Islet of Langerhans (tissue), 1 donor: ENCODE measurements around the gene EYS.

Experiments
- FAIRE-seq: peaks from one replicate; lab custom pipeline; 2011; peaks lifted over from hg19 to GRCh38; lab: Jason Lieb, UNC

Gene EYS

DNA sequence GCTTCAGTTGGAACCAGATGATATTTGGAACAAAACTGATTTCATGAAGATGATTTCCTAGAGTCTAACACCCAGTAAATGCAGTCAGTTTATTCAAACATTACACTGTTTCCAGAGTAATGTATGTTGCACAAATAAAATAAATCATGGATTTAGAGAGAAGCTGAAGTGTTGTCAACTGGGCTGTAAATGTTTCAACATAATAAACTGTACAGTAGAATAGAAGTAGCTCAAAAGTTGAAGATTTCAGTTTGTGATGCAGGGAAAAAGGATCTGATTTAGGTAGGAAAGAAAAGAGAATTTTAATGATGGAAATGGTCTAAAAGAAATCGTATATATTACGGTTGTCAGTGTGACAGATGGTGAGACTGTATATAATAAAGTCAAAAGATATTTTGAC lies 985.2 kb downstream of the EYS start:
- no peak for FAIRE-seq

DNA sequence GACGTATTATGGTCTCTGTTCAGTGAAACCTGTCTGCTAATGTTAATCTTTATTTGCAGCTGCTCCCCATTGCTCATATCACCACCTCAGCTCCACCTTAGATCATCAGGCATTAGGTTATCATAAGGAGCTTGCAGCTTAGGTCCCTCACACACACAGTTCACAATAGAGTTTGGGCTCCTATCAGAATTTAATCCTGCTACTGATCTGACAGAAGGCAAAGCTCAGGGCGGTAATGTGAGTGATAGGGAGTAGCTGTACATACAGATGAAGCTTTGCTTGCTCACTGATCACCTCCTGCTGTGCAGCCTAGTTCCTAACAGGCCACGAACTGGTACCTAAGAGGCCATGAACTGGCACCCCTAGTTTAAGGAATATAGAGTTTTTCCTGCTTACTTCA lies 989.7 kb downstream of the EYS start:
- FAIRE-seq, result no peak

DNA sequence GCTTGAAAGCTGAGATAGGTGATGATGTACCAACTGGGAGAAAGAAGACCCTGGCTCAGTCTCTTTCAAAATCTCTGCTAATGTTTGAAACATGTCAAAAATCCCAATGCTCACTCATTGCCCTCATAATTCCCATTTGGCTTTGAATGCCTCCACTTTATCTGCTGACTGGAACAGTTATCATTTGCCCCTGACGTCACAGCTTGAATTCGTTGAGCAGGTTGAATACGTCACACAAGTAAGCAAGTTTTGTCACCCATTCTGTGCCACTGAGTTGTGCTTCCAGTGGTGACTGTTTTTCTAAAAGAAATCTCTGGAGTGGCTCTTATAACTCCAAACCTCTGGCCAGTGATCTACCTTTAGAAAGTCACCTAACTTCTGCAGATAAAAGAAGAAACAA lies 991.4 kb downstream of the EYS start:
- FAIRE-seq, result no peak

DNA sequence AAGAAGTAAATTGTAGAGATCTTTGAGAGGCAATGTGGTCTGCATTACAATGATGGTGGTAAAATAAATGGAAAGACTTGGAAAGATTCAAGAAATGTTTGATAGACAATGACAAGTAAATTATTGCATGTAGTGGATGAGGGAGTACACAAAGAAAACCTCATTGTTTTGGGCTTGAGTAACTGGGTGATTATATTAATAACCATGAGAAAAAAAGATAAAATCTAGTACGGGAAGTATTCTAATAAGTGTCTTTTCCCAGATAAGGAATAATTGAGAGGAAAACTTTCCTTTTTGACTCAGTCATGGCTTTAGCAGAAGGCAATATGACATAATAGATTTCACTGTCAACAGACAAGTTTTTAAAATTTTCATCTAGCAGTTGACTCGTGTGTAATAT lies 993.0 kb downstream of the EYS start:
- FAIRE-seq, result no peak

DNA sequence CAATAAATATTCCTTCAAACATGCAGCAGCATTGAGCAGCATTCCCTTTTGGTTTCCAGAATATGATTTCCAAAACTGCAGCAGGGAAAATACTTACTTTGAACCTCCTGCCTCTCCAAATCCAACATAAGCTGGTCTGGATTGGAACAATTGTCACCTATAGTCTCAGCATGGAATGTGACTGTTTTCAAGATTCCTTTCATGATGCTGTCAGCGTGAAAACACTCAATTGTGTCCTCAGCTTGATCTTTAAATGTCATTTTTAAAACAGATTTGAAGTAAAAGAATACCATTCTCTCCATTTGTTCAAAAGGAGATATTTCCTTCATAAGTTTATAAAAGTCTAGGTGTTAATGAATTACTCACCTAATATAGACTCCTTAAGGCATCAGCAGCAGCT lies 993.9 kb downstream of the EYS start:
- no peak for FAIRE-seq

DNA sequence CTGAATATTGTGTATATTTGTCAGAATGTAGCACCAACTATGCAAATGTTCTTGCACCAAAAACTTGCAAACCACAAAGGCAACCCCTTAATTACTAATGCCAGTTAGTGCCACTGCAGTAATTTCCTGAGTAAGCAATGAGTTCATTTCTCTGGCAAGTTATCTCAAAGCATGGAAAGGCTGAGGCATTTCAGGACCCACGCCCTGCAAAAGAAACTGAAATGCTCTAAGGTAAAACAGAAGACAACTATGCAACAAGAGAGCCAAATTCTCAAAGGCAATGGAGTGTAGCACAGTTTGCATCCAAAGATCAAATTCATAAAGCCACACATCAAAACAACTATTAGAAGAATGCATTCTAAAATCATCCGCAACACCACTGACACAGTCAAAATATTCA lies 994.4 kb downstream of the EYS start:
- FAIRE-seq, result no peak

DNA sequence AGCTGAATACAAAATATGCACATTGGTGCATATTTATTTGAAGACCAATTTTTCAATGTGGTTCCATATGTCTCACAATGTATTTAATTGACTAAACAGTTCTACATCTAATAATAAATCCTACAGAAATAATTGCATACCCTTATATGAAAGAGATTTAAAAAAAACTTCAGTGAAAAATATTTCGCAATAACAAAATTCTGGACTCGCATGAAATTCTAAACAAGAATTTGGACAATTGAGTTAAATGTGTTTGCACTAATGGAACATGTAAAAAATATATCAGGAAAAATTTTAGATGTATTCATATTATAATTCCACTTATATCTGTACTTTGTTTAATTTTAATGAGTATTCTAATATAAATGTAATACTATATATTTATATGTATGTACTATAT lies 1003.1 kb downstream of the EYS start:
- no peak for FAIRE-seq

DNA sequence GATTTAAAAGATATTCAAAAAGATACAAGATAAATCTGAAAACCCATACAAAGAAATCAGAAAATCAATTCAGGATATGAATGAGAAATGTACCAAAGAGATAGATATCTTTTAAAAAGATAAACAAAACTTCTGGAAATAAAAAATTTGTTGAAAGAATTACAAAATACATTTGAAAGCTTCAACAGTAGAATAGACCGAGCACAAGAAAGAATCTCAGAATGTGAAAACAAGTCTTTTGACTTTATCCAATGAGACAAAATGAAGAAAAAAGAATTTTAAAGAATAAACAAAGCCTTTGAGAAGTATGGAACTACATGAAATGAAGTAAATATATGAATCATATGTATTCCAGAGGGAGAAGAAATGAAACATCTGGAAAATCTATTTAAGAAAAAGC lies 1011.0 kb downstream of the EYS start:
- no peak for FAIRE-seq

DNA sequence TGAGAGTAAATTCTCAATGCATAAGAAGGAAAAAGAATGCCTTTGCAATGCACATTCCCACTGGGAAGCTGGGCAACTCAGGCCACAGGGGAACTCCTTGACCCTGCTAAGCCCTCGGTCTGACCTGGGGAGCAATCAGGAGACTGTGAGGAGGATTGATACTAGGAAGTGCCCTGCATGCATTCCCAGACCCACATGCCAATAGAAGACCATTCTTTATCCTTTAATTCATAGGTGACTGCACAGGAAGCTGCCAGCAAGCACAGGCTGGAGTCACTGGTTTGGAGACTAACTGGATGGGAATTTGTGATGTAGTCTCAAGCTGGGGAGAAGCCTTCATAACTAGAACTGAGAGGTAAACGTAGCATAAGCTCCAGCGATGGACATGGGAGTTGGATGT lies 1012.7 kb downstream of the EYS start:
- no peak for FAIRE-seq

DNA sequence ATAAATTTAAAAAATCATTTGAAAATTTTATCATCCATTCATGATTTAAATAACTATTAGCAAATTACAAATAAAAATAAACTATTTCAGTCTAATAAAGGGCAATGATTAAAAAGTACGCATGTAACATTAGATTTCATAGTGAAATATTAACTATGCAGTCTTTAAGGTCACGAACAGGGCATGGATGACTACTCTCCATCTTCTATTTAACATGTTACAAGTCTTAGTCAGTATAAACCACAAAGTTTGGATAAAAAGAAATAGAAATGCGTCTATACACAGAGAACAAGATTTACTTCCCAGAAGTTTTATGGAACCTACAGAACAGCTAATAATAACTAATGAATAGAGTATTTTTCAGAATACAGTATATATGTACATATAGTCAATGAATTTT lies 1016.0 kb downstream of the EYS start:
- FAIRE-seq, result no peak

DNA sequence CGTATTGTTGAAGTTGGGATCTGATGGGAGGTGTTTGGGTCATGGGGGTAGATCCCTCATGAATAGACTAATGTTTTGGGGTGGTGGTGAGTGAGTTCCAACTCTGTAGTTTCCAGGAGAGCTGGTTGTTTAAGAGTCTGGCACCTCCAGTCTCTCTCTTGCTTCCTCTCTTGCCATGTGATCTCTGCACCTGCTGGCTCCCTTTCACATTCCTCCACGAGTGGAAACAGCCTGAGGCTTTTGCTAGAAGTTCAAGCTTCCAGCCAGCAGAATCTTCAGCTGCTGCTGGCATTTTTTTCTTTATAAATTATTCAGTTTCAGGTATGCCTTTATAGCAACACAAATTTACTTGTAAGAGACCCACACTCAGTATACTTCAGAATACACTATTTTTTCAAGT lies 1021.6 kb downstream of the EYS start:
- no peak for FAIRE-seq

DNA sequence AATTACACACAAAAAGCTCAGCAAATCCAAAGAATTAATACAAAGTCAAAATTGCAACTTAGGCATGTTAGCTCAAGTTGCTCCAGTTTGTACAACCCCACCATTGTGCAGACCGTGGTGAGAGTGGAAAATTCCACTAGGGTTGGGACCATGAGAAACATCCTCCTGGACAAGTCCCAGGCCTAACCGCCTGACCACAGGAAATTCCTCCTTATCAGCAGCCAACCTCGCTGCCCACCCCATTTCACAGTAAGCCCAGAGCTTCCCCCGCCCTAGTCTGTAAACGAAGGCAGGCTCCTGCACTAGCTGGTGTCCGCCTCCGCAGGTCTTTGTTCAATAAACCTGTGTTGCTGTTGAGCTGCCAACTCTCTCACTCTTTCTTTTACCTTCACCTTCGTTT lies 1023.3 kb downstream of the EYS start:
- no peak for FAIRE-seq

DNA sequence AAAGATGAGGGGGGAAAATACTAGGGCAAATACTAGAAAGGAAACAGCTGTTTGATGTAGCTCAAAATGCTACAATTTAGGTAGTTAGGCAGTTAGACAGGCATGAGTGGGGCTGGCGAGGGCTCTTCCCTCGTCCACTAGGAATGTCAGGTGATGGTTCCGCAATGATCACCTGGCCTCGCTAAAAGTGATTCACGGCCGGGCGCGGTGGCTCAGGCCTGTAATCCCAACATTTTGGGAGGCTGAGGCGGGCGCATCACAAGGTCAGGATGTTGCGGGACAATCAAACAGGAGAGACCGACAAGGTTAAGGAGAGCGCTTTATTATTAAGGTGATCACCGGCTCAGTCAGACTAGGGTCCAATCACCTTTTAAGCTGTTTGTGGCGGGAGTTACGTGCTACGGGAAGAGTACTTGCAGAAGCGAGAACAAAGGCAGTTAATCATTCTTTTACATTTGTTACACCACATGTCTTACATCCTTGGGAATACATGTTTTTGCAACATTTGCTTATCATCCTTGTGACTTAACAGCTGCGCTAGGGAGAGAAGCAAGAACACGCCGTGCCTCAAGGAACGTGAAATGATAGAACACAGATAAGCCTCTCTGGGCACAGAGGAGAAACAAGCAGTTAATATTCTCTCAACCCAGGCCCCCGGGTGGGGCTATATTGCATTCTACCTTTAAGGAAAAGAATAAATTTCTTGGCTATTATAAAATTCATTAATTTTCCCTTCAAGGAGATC lies 1025.4 kb downstream of the EYS start:
- FAIRE-seq, result no peak

DNA sequence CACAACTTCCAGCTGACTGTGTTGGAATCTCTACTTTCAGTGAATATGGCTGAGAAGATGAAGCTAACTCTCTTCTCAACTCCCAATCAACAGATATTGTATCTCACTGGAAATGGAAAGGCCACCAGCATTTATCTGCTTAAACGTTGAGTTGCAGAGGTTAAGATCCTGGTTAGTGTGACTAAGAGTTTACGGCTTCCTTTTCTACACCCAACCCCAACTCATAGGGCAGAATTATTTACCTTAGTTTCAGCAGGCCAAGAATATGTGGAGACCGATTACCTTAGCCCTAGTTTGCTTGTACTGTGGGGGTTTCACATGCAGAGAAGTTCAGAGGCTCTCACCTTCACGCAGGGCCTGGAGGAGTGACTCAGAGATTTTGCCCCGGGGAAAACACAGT lies 1026.6 kb downstream of the EYS start:
- no peak for FAIRE-seq

DNA sequence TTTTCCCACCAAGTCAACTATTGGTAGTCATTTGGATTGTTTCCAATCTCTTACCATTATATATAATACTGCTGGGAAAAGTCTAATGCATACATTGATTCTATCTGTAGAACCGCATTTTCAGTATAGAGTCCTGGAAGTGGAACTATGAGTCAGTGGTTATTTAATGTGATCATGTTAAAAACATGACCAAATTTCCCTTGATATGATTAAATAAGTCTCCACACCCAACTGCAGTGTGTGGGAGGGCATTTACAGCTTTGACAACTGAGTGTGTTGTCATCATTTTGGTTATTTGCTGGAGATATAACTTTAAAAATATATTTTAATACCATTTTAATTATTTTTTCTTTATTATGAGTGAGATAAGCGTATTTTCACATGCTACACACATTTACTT lies 1027.6 kb downstream of the EYS start:
- FAIRE-seq, result no peak

DNA sequence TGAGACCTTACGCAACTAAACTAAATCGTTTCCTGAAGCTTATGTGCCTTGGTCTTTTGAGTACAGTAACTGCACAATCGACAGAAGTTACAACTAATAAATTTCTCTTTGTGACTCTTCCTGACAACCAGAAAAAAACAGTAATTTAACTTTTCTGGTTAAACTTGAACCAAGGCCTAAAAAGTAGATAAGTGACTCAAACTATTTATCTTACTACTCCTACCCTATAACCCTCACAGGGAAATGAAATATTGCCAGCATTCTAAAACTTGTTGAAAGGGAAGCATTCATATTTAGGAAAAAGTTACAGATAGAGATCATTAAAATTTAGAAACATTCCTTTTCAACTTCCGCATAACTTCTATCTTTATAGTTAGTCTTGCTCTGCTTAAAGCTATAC lies 1034.4 kb downstream of the EYS start:
- FAIRE-seq, result no peak

DNA sequence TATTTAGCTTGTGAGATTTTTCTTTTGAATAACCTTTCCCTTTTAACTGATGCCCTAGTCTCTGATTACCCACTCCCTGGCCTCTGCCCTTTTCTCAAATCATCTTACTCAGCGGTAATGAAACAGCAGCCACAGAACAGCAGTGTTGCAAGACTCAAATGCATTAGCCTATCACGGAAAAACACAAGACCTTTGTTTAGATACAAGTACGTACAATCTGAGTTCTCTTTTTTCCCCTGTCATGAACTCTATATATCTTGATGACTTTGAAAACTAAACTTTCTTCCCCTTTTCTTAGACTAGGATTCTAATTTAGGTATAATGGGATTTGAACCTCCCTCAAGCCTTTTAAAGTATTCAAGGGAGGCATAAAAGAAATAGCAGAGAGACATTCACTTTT lies 1034.9 kb downstream of the EYS start:
- no peak for FAIRE-seq

DNA sequence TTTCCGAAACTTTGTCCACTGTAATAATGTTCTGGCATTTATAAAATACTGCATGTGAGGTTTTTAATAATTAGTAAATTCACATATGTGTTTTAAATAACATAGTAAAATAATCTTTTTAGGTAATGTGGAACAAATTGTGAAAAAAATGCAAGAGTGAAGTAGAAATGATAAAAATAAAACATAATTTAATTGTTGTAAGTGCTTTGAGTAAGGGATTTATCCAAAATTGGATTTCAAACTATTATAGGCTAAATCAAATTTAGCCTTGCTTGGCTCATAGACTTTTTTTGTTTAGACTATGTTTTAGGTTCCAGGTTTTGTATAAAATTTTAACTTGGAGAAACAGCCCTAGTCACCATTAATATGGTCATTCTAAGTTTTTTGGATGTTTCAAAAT lies 1041.9 kb downstream of the EYS start:
- no peak for FAIRE-seq

DNA sequence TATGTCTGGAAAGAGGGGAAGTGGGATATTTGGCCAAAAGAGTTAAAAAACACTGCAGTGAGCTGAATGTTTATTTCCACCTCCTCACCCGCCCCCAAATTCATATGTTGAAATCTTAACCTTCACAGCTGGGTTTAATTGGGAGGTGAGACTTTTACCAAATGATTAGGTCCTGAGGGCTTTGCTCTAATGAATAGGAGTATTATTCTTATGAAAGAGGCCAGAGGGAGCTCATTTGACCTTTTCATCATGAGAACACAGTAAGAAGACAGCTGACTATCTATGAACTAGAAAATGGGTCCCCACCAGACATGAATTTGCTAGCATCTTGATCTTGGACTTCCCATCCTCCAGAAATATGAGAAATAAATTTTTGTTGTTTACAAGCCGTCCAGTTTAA lies 1042.5 kb downstream of the EYS start:
- FAIRE-seq, result no peak

DNA sequence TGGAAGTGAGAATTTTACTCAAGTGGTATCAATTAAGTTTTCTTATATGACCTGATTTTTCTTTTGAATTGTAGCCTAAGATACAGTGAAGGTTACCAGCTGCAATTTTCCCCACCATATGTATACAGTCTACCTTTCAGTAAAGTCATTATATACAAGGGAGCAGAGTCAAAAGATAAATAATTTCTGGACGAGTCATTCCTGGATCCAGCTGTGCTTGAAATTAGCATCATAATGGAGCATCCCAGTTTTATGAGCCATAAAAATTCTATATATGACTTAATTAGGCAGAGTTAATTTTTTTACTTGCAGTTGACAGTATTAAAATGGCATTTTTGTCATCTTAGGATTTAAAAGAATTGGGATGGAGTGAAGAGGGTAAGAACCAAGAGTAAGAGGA lies 1063.0 kb downstream of the EYS start:
- FAIRE-seq, result no peak

DNA sequence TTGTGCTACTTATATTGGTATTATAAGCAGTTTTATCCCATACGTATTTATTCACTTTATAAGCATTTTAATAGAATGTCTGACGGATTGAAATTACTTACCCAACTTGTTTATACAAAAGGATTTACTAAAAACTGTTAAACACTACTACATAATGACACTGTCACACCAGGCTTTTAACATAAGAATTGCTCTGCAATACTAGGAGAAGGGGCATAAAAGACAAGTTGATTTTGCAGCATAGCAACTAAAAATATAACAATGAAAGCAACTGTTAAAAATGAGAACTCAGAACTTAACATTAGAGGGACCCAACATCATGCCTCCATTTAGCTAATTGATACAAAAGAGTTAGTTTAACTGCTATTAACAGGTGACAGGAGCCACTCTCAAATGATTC lies 1076.1 kb downstream of the EYS start:
- no peak for FAIRE-seq

DNA sequence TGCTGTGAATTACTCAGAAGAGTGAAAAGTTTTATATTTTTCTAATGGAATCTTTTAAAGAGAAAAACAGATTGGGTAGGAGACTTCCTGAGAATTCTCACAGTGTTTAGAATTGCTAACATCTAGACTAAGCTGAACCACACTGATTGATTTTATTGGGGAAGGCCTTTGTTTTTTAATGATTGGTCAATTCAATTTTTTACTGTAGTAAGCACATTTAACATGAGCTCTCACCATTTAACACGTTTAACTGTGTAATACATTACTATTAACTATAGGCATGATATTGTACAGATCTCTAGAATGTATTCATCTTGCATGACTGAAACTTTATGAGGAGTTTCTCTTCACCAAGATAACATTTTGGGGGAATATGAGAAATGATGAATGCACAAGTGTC lies 1084.1 kb downstream of the EYS start:
- FAIRE-seq, result no peak

DNA sequence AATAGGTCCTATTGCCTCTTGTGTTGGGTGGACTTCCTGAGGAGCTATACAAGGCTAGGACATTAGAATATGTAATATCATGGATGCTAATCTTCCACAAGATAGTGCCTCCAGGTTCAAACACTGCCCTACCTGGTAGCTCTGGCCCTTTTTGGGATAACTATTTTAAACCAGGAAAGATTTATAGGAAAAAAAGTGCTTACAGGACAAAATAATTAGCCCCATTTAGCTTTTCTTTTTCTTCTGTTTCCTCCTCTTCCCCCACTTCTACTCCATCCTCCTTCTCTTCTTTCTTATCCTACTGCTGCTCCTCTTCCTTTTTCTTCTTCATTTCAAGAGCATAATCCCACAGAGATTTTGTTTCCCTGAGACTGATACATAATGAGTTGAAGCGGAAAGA lies 1104.0 kb downstream of the EYS start:
- no peak for FAIRE-seq

DNA sequence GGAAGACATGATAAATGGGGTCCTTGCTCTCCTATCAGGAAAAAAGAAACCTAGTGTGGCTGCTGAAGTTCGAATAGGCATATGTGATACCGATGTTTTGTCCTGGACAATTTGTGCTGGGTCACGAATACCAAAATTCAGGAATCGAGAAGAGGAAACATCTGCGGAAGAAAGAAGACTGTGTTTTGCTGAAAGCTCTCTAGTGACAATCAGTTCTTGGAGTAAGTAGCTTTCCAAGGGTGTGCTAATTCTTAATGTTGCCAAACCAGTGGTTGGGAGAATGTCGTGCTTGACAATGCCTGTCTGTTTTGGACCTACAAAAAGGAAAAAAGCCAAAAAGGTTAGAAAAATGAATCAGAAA lies 1115.4 kb downstream of the EYS start:
- no peak for FAIRE-seq
